ENCODE results near the gene TNNT3. TPM values are rescaled to one million over a fixed set of nuclear protein-coding genes. Genes with fewer than 3 reads are reported as not detected.

The TNNT3 gene
- total RNA-seq, 1 experiment from 2014 or later = not detected

- no peak for DNase-seq (ENCODE audit: extremely low read depth, low read depth)
Measured at GRCh38 chr11:1920128-1920908, 815 bp downstream of the TNNT3 start.

- no peak for DNase-seq (ENCODE audit: extremely low read depth, low read depth)
Measured at GRCh38 chr11:1920909-1921573, 1.5 kb downstream of the TNNT3 start.

- DNase-seq (ENCODE audit: extremely low read depth, low read depth) = no peak
Measured at GRCh38 chr11:1921574-1922141, 2.2 kb downstream of the TNNT3 start.

GRCh38 chr11:1922481-1923081 lies 3.1 kb downstream of the TNNT3 start:
- no peak for DNase-seq (ENCODE audit: extremely low read depth, low read depth)

- DNase-seq (ENCODE audit: extremely low read depth, low read depth) = no peak
Measured at GRCh38 chr11:1923201-1923956, 3.9 kb downstream of the TNNT3 start.

GRCh38 chr11:1924181-1924580 lies 4.7 kb downstream of the TNNT3 start:
- DNase-seq (ENCODE audit: extremely low read depth, low read depth) = no peak

GRCh38 chr11:1924646-1925372 lies 5.3 kb downstream of the TNNT3 start:
- no peak for DNase-seq (ENCODE audit: extremely low read depth, low read depth)

- DNase-seq (ENCODE audit: extremely low read depth, low read depth) = no peak
Measured at GRCh38 chr11:1925373-1926155, 6.1 kb downstream of the TNNT3 start.

- DNase-seq (ENCODE audit: extremely low read depth, low read depth) = no peak
Measured at GRCh38 chr11:1926156-1927025, 6.9 kb downstream of the TNNT3 start.

- no peak for DNase-seq (ENCODE audit: extremely low read depth, low read depth)
Measured at GRCh38 chr11:1927026-1927847, 7.7 kb downstream of the TNNT3 start.

- no peak for DNase-seq (ENCODE audit: extremely low read depth, low read depth)
Measured at GRCh38 chr11:1927848-1928469, 8.5 kb downstream of the TNNT3 start.

- no peak for DNase-seq (ENCODE audit: extremely low read depth, low read depth)
Measured at GRCh38 chr11:1928470-1928890, 9.0 kb downstream of the TNNT3 start.

- DNase-seq (ENCODE audit: extremely low read depth, low read depth) = no peak
Measured at GRCh38 chr11:1928891-1929541, 9.5 kb downstream of the TNNT3 start.

- no peak for DNase-seq (ENCODE audit: extremely low read depth, low read depth)
Measured at GRCh38 chr11:1929621-1930461, 10.3 kb downstream of the TNNT3 start.

- no peak for DNase-seq (ENCODE audit: extremely low read depth, low read depth)
Measured at GRCh38 chr11:1930462-1930830, 10.9 kb downstream of the TNNT3 start.

Measured in NCI-H460 (cell line).